Measurements from ENCODE around the gene GLYATL2. TPM values are rescaled to one million over a fixed set of nuclear protein-coding genes. Genes with fewer than 3 reads are reported as not detected.
A peak's percentile ranks its signal among the peaks of the same experiment; 100 is the strongest.

GLYATL2 gene
- total RNA-seq, 4 donors from 2014 or later: 0.87 to 8.6 (median 3.9) TPM; not detected in 1

- WGBS: 74% methylated on average over 4 of the region's 4 CpGs
These were observed 42.4 kb downstream of the GLYATL2 start for GRCh38 chr11:58801974-58802545.

GRCh38 chr11:58801302-58801701 lies 43.2 kb downstream of the GLYATL2 start:
- no peaks in the 10 kb centered on the region for H3K4me1 ChIP-seq
- no peaks in the 10 kb centered on the region for H3K36me3 ChIP-seq
- no peak overlapping the region for H3K27ac ChIP-seq
- 95% methylated on average over 2 of the region's 2 CpGs for WGBS
- DNase-seq (ENCODE audit: low spot score in 2 of 2): no peak
- TF ChIP-seq EP300 (IDR thresholded peaks at IDR 0.05) (no peak), CTCF (IDR thresholded peaks at IDR 0.05) (no peak)
- H3K9me3 ChIP-seq: no peaks in the 10 kb centered on the region
- no peaks in the 10 kb centered on the region for H3K27me3 ChIP-seq
- no peak overlapping the region for H3K4me3 ChIP-seq

More at GRCh38 chr11:58801974-58802545, 42.4 kb downstream of the GLYATL2 start:
- no peak overlapping the region for H3K27ac ChIP-seq
- DNase-seq (ENCODE audit: low spot score in 2 of 2): no peak
- no peak overlapping the region for H3K4me3 ChIP-seq
- H3K9me3 ChIP-seq: no peaks in the 10 kb centered on the region
- H3K36me3 ChIP-seq: no peaks in the 10 kb centered on the region
- TF ChIP-seq POLR2A (IDR thresholded peaks at IDR 0.05) (no peak), EP300 (IDR thresholded peaks at IDR 0.05) (no peak), POLR2AphosphoS5 (IDR thresholded peaks at IDR 0.05) (no peak), CTCF (IDR thresholded peaks at IDR 0.05) (no peak)
- no peaks in the 10 kb centered on the region for H3K4me1 ChIP-seq
- H3K27me3 ChIP-seq: no peaks in the 10 kb centered on the region

GRCh38 chr11:58796333-58796732 lies 48.2 kb downstream of the GLYATL2 start:
- no peak overlapping the region for H3K27ac ChIP-seq
- H3K36me3 ChIP-seq: no peaks in the 10 kb centered on the region
- no peak overlapping the region for H3K4me3 ChIP-seq
- no peaks in the 10 kb centered on the region for H3K4me1 ChIP-seq
- WGBS: 12% methylated on average over 6 of the region's 6 CpGs
- no peaks in the 10 kb centered on the region for H3K9me3 ChIP-seq
- H3K27me3 ChIP-seq: no peaks in the 10 kb centered on the region
- TF ChIP-seq CTCF (IDR thresholded peaks at IDR 0.05): no peak
- no peak for TF ChIP-seq EP300 (IDR thresholded peaks at IDR 0.05)
- TF ChIP-seq POLR2AphosphoS5 (IDR thresholded peaks at IDR 0.05): no peak
- no peak for TF ChIP-seq POLR2A (IDR thresholded peaks at IDR 0.05)
- no peak for DNase-seq (ENCODE audit: low spot score in 2 of 2)

GRCh38 chr11:58788355-58789023 lies 56.0 kb downstream of the GLYATL2 start:
- 77% methylated on average over 2 of the region's 4 CpGs for WGBS
- Histone ChIP-seq H3K36me3 (no peaks in the 10 kb centered on the region), H3K27ac (no peak overlapping the region), H3K9me3 (no peaks in the 10 kb centered on the region), H3K4me3 (no peak overlapping the region), H3K27me3 (no peaks in the 10 kb centered on the region), H3K4me1 (no peaks in the 10 kb centered on the region)
- TF ChIP-seq CTCF (IDR thresholded peaks at IDR 0.05): peak in 1 of 2 donors; percentile 71
- TF ChIP-seq POLR2AphosphoS5 (IDR thresholded peaks at IDR 0.05): no peak
- no peak for DNase-seq (ENCODE audit: low spot score in 2 of 2)

GRCh38 chr11:58787903-58788302 lies 56.6 kb downstream of the GLYATL2 start:
- H3K4me1 ChIP-seq: no peaks in the 10 kb centered on the region
- H3K4me3 ChIP-seq: no peak overlapping the region
- H3K27ac ChIP-seq: no peak overlapping the region
- no peak for DNase-seq (ENCODE audit: low spot score in 2 of 2)
- H3K27me3 ChIP-seq: no peaks in the 10 kb centered on the region
- H3K9me3 ChIP-seq: no peaks in the 10 kb centered on the region
- TF ChIP-seq POLR2A (IDR thresholded peaks at IDR 0.05): no peak
- no peak for TF ChIP-seq POLR2AphosphoS5 (IDR thresholded peaks at IDR 0.05)
- no peak for TF ChIP-seq EP300 (IDR thresholded peaks at IDR 0.05)
- no peak for TF ChIP-seq CTCF (IDR thresholded peaks at IDR 0.05)
- H3K36me3 ChIP-seq: no peaks in the 10 kb centered on the region

Data from suprapubic skin (tissue), 4 donors.